MM.1S (cell line): ENCODE measurements around the gene CYGB.
A peak's percentile ranks its signal among the peaks of the same experiment; 100 is the strongest.

Experiments used
- DNase-seq: peaks from one replicate; pipeline ENCODE4 v3.0.0-alpha.2; 2015
- H2AFZ ChIP-seq: fragments of 300-600 bp; sonication (generic); 2 replicates; pipeline ENCODE4 v1.6.0; 2016; ENCODE audit warnings: antibody characterized with exemption, low read length
- H3F3A ChIP-seq: fragments of 300-600 bp; sonication (generic); 2 replicates; pipeline ENCODE4 v1.6.1; 2016; ENCODE audit warnings: mild to moderate bottlenecking, antibody characterized with exemption, low read length, moderate library complexity, mixed read lengths; ENCODE audit not compliant: insufficient read depth
- H3K27ac ChIP-seq: fragments of 300-600 bp; sonication (generic); 2 replicates; pipeline ENCODE4 v1.5.1; 2016; ENCODE audit warnings: mild to moderate bottlenecking, low read length
- H3K27me3 ChIP-seq: fragments of 300-600 bp; sonication (generic); replicated peaks from 2 replicates; pipeline ENCODE4 v1.6.0; 2016; ENCODE audit warnings: low read length; ENCODE audit not compliant: insufficient read depth
- H3K36me3 ChIP-seq: fragments of 300-600 bp; sonication (generic); replicated peaks from 2 replicates; pipeline ENCODE4 v1.6.1; 2016; ENCODE audit warnings: mild to moderate bottlenecking, low read length, mixed read lengths; ENCODE audit not compliant: insufficient read depth
- H3K4me1 ChIP-seq: fragments of 300-600 bp; sonication (generic); 2 replicates; pipeline ENCODE4 v1.6.1; 2016; ENCODE audit warnings: low read length, mixed read lengths
- H3K4me2 ChIP-seq: fragments of 300-600 bp; sonication (generic); 2 replicates; pipeline ENCODE4 v1.6.0; 2016; ENCODE audit warnings: low read depth, low read length
- H3K4me3 ChIP-seq: fragments of 300-600 bp; sonication (generic); 2 replicates; pipeline ENCODE4 v1.5.1; 2016; ENCODE audit warnings: low read length, mixed read lengths
- H3K79me2 ChIP-seq: fragments of 300-600 bp; sonication (generic); 2 replicates; pipeline ENCODE4 v1.6.1; 2016; ENCODE audit warnings: mixed run types, low read length, mixed read lengths
- H3K9ac ChIP-seq: fragments of 300-600 bp; sonication (generic); 2 replicates; pipeline ENCODE4 v1.6.1; 2016; ENCODE audit warnings: low read length, mixed read lengths
- H3K9me2 ChIP-seq: fragments of 300-600 bp; sonication (generic); replicated peaks from 2 replicates; pipeline ENCODE4 v1.6.1; 2016; ENCODE audit warnings: mild to moderate bottlenecking, low read length, mixed read lengths; ENCODE audit not compliant: insufficient read depth
- H3K9me3 ChIP-seq: fragments of 300-600 bp; sonication (generic); replicated peaks from 2 replicates; pipeline ENCODE4 v1.6.1; 2016; ENCODE audit warnings: mild to moderate bottlenecking, low read length, mixed read lengths; ENCODE audit not compliant: insufficient read depth
- H4K20me1 ChIP-seq: fragments of 300-600 bp; sonication (generic); 2 replicates; pipeline ENCODE4 v1.6.1; 2016; ENCODE audit warnings: mild to moderate bottlenecking, low read length, moderate library complexity, mixed read lengths; ENCODE audit not compliant: insufficient read depth
- EZH2 ChIP-seq: fragments of 300-600 bp; sonication (generic); optimal IDR thresholded peaks from 2 replicates; pipeline ENCODE3; 2017; ENCODE audit warnings: low read depth, mild to moderate bottlenecking, antibody characterized with exemption, low read length, mixed read lengths
- EZH2phosphoT487 ChIP-seq: fragments of 300-600 bp; sonication (generic); IDR thresholded peaks from 2 replicates; pipeline ENCODE4 v1.6.1; 2018; ENCODE audit warnings: antibody characterized with exemption, low read length
- TF ChIP-seq, protein P1 (sequence below): fragments of 300-600 bp; sonication (generic); IDR thresholded peaks from 2 replicates; pipeline ENCODE4 v1.5.1; 2016; ENCODE audit warnings: antibody characterized with exemption, low read length, mixed read lengths

The CYGB gene

DNA sequence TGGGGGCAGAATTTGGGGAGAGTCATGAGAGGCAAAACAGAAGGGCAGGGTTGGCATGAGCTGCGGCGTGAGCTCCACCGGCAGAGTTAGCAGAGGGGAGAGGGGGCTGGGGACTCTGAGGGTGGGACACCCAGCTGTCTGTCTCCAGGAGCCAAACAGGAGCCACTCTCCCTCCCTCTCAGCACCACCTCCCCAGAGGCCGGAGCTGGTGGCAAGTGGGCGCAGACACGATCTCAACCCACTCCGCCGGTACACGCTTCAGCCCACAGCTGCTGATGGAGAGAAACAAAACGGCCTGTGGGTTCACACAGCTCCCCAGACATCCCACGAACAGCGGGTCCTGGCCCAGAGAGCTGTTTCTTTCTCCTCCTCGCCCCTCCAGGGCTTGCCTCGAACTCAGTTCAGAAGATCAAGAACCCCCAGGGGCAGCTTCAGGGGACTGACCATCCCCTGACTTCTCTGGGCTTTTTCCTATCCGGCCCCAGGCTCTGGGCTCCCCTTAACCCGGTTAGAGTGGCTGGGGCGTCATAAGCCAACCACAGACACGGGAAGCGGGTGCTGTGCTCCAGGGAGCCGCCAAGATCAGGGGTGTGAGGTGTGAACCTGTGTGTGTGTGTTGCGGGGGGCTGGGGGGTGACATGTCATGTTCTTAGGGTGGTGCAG lies 43.9 kb downstream of the CYGB start:
- no peaks in the 10 kb centered on the region for H3K9me3 ChIP-seq
- H3K36me3 ChIP-seq = no peaks in the 10 kb centered on the region
- no peaks in the 10 kb centered on the region for H3K9me2 ChIP-seq
- peaks cover 54% of the 10 kb centered on the region for H3K4me1 ChIP-seq
- no peaks in the 10 kb centered on the region for H4K20me1 ChIP-seq
- TF ChIP-seq, protein P1, sequence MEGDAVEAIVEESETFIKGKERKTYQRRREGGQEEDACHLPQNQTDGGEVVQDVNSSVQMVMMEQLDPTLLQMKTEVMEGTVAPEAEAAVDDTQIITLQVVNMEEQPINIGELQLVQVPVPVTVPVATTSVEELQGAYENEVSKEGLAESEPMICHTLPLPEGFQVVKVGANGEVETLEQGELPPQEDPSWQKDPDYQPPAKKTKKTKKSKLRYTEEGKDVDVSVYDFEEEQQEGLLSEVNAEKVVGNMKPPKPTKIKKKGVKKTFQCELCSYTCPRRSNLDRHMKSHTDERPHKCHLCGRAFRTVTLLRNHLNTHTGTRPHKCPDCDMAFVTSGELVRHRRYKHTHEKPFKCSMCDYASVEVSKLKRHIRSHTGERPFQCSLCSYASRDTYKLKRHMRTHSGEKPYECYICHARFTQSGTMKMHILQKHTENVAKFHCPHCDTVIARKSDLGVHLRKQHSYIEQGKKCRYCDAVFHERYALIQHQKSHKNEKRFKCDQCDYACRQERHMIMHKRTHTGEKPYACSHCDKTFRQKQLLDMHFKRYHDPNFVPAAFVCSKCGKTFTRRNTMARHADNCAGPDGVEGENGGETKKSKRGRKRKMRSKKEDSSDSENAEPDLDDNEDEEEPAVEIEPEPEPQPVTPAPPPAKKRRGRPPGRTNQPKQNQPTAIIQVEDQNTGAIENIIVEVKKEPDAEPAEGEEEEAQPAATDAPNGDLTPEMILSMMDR = no peak
- TF ChIP-seq EZH2phosphoT487 (no peak), EZH2 (no peak)
- H3F3A ChIP-seq = peaks cover 25% of the 10 kb centered on the region
- H2AFZ ChIP-seq = peak overlapping the region; percentile 3; the same call in 1 of the 2 replicates
- H3K4me2 ChIP-seq = peak overlapping the region; percentile 75
- peak overlapping the region; percentile 61 for H3K9ac ChIP-seq
- H3K27ac ChIP-seq = peak overlapping the region; percentile 83
- peak; percentile 22 for DNase-seq
- peaks cover 52% of the 10 kb centered on the region for H3K79me2 ChIP-seq
- no peaks in the 10 kb centered on the region for H3K27me3 ChIP-seq
- H3K4me3 ChIP-seq = peak overlapping the region; percentile 10; the same call in 1 of the 2 replicates

DNA sequence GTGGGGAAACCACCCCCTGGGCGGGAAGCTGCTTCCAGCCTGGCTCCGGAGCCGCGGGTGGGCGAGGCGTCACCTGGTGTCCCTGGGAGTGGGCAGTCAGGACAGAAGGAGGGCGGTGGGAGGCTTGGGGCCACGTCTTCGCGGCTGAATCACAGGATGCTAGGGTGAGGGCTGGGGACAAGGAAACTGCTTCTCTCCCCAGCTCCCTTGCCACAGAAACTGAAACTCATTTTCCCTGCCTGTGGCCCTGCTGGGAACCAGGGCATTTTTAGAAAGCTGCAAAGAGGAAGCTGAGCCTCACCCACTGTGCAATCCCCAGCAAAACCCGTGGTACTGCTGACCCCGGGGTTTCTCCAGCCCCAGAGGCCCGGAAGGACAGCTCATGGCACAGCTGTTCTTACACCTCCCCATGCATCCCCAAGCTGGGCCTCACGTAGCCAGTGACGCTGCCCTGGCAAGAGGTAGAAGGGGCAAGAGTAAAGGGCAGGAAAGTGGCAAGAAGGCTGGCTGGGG lies 44.5 kb downstream of the CYGB start:
- Histone ChIP-seq H3K27ac (peak overlapping the region; percentile 83), H3K79me2 (peaks cover 47% of the 10 kb centered on the region), H2AFZ (peak overlapping the region; percentile 3; the same call in 1 of the 2 replicates), H3K4me1 (peaks cover 49% of the 10 kb centered on the region), H3K9me3 (no peaks in the 10 kb centered on the region), H3K36me3 (no peaks in the 10 kb centered on the region), H3K4me3 (peak overlapping the region; percentile 10; the same call in 1 of the 2 replicates), H3F3A (peaks cover 25% of the 10 kb centered on the region), H3K9me2 (no peaks in the 10 kb centered on the region), H4K20me1 (no peaks in the 10 kb centered on the region), H3K4me2 (peak overlapping the region; percentile 75), H3K9ac (peak overlapping the region; percentile 61), H3K27me3 (no peaks in the 10 kb centered on the region)
- TF ChIP-seq, protein P1 = no peak
- TF ChIP-seq EZH2phosphoT487 (no peak), EZH2 (no peak)
- peak; percentile 81 for DNase-seq

DNA sequence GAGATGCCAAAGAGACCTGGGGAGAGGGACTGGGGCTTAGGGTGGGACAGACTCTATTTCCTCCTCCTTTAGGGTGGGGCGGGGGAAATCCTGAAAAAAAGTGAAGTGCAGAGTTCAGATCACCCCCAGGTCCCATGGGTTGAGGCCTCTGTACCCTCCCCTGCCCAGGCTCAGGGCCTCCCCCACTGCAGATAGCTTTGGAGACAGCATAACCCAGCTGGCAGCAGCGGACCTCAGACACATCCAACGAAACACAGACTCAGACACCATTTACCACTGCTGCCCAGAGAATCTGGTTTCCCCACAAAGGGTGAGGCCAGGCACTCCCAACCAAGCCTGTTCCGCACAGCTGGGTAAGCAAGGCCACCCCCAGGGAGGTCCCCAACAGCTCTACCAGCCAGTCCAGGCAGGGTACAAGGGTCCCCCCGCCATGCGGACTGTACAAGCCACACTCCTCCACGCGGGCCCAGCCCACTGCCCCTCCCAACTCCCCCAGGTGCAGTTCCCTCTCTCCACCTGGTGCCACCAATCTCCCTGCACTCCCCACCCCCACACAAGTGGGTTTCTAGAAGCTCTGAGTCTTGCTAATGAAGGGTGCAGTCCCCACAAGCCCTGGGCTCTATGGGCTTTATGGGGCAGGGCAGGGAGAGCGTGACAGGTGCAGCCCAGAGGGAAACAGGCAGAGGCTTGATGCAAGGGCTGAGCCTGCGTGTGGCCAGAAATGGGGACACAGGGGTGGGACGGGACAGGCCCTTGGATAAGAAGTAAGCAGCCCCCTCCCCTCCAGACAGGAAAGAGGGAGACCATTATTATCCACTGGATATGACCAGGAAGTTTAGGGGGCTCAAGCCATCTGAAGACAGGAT lies 45.2 kb downstream of the CYGB start:
- DNase-seq = no peak
- no peaks in the 10 kb centered on the region for H3K9me3 ChIP-seq
- TF ChIP-seq EZH2phosphoT487 = no peak
- TF ChIP-seq EZH2 = no peak
- TF ChIP-seq, protein P1 = no peak
- H2AFZ ChIP-seq = no peak overlapping the region
- no peaks in the 10 kb centered on the region for H3K36me3 ChIP-seq
- H3F3A ChIP-seq = peaks cover 25% of the 10 kb centered on the region
- peaks cover 43% of the 10 kb centered on the region for H3K4me1 ChIP-seq
- H3K9me2 ChIP-seq = no peaks in the 10 kb centered on the region
- no peak overlapping the region; the same call in 1 of the 2 replicates for H3K4me3 ChIP-seq
- no peaks in the 10 kb centered on the region for H3K27me3 ChIP-seq
- H4K20me1 ChIP-seq = no peaks in the 10 kb centered on the region
- H3K27ac ChIP-seq = peak overlapping the region; percentile 83
- H3K9ac ChIP-seq = peak overlapping the region; percentile 61
- peak overlapping the region; percentile 75 for H3K4me2 ChIP-seq
- peaks cover 40% of the 10 kb centered on the region for H3K79me2 ChIP-seq
